Breast epithelium (tissue), 4 donors: ENCODE results near the gene MED17. TPM values are rescaled to one million over a fixed set of nuclear protein-coding genes. Genes with fewer than 3 reads are reported as not detected.
A peak's percentile ranks its signal among the peaks of the same experiment; 100 is the strongest.

ENCODE experiments used
- DNase-seq, 2 donors: peaks; one replicate each; pipeline ENCODE4 v3.0.0-alpha.2; 2019; ENCODE audit warnings: low spot score in 2 of 2
- H3K27ac ChIP-seq, 2 donors: fragments of 200-600 bp; sonication (generic) in 1 of 2; one replicate each; pipeline ENCODE4 v1.5.1; 2016 to 2019; ENCODE audit warnings: mild to moderate bottlenecking in 1 of 2
- H3K27me3 ChIP-seq, 2 donors: fragments of 200-600 bp; sonication (generic) in 1 of 2; one replicate each; pipeline versions ENCODE4 v1.5.1 to v1.6.0; 2017 to 2019; ENCODE audit warnings: control low read depth in 1 of 2, mild to moderate bottlenecking in 1 of 2
- H3K36me3 ChIP-seq: fragments of 200-600 bp; one replicate; pipeline ENCODE4 v1.5.1; 2019
- H3K4me1 ChIP-seq, 2 donors: fragments of 200-600 bp; sonication (generic); one replicate each; pipeline ENCODE4 v1.5.1; 2016 to 2019; ENCODE audit warnings: control low read depth in 1 of 2
- H3K4me3 ChIP-seq, 3 donors: fragments of 200-600 bp; sonication (generic); 1 replicate in 2 of 3; 2 replicates in 1 of 3; pipeline ENCODE4 v1.5.1; 2016 to 2019; ENCODE audit warnings: mild to moderate bottlenecking in 3 of 3, moderate library complexity in 2 of 3
- H3K9me3 ChIP-seq, 2 donors: fragments of 200-600 bp; sonication (generic) in 1 of 2; one replicate each; pipeline ENCODE4 v1.5.1; 2016 to 2019; ENCODE audit warnings: control low read depth in 1 of 2
- CTCF ChIP-seq, 3 donors: fragments of 450-650 bp; IDR thresholded peaks; one replicate each; pipeline ENCODE4 v1.5.1; 2016 to 2017; ENCODE audit warnings: antibody characterized with exemption in 3 of 3, mild to moderate bottlenecking in 3 of 3, moderate library complexity in 3 of 3
- POLR2A ChIP-seq: fragments of 450-650 bp; IDR thresholded peaks from one replicate; pipeline ENCODE4 v1.6.1; 2016; ENCODE audit warnings: antibody characterized with exemption, mild to moderate bottlenecking, moderate library complexity
- POLR2AphosphoS5 ChIP-seq, 3 donors: sonication (generic); formaldehyde crosslinking; IDR thresholded peaks; one replicate each; pipeline ENCODE4 v1.6.1; 2017; ENCODE audit warnings: antibody characterized with exemption in 3 of 3
- intact Hi-C: fragments of 100-400 bp; cut with DNase I; formaldehyde crosslinking; loops from one replicate; pipeline ENCODE4 v1.15.1; 2023; ENCODE audit warnings: low total_unique reads
- total RNA-seq, 3 donors: library from RNA; depleted of rRNA; stranded (reverse); fragments of >200 nt; gene quantifications; one replicate each; pipeline ENCODE4 v1.1.0, GENCODE V29; 2016

Gene MED17
- total RNA-seq, 3 donors from 2014 or later: 20.6 to 47.0 (median 29.8) TPM

GRCh38 chr11:93737904-93738612 lies 46.0 kb upstream of the MED17 start:
- no peak for TF ChIP-seq CTCF (IDR thresholded peaks at IDR 0.05)
- no peak for TF ChIP-seq POLR2A
- TF ChIP-seq POLR2AphosphoS5 (IDR thresholded peaks at IDR 0.05): no peak
- H3K4me1 ChIP-seq: peaks cover 0 to 22% of the 10 kb centered on the region in 2 donors
- no peak for DNase-seq
- no peak overlapping the region for H3K27ac ChIP-seq
- intact Hi-C loops: no loop called here
- H3K27me3 ChIP-seq: no peaks in the 10 kb centered on the region
- H3K4me3 ChIP-seq: peak overlapping the region in 1 of 3 donors; percentile 91
- no peaks in the 10 kb centered on the region for H3K9me3 ChIP-seq
- H3K36me3 ChIP-seq: peaks cover 16% of the 10 kb centered on the region

- H3K4me3 ChIP-seq: peak overlapping the region in 2 of 3 donors; percentile 87 to 91
- H3K9me3 ChIP-seq: no peaks in the 10 kb centered on the region
- H3K4me1 ChIP-seq: peaks cover 0 to 22% of the 10 kb centered on the region in 2 donors
- H3K27me3 ChIP-seq: no peaks in the 10 kb centered on the region
- H3K36me3 ChIP-seq: peaks cover 16% of the 10 kb centered on the region
- no peak for DNase-seq
- TF ChIP-seq POLR2AphosphoS5 (IDR thresholded peaks at IDR 0.05): no peak
- TF ChIP-seq CTCF (IDR thresholded peaks at IDR 0.05): no peak
- TF ChIP-seq POLR2A: no peak
- no peak overlapping the region for H3K27ac ChIP-seq
- intact Hi-C loops: no loop called here
These were observed 45.4 kb upstream of the MED17 start for GRCh38 chr11:93738647-93739081.

GRCh38 chr11:93740031-93740729 lies 43.9 kb upstream of the MED17 start:
- TF ChIP-seq CTCF (IDR thresholded peaks at IDR 0.05) (no peak), POLR2A (no peak), POLR2AphosphoS5 (IDR thresholded peaks at IDR 0.05) (no peak)
- peak in 1 of 2 donors; percentile 50 for DNase-seq
- Histone ChIP-seq H3K9me3 (no peaks in the 10 kb centered on the region), H3K27me3 (no peaks in the 10 kb centered on the region), H3K4me1 (peaks cover 0 to 22% of the 10 kb centered on the region in 2 donors), H3K27ac (peak overlapping the region; percentile 96 to 97), H3K4me3 (peak overlapping the region; percentile 87 to 91 (median 90)), H3K36me3 (peaks cover 16% of the 10 kb centered on the region)
- intact Hi-C loops: no loop called here

GRCh38 chr11:93740730-93741093 lies 43.4 kb upstream of the MED17 start:
- Histone ChIP-seq H3K27me3 (no peaks in the 10 kb centered on the region), H3K4me3 (peak overlapping the region; percentile 87 to 91 (median 90)), H3K4me1 (peaks cover 0 to 22% of the 10 kb centered on the region in 2 donors), H3K9me3 (no peaks in the 10 kb centered on the region), H3K36me3 (peaks cover 11% of the 10 kb centered on the region), H3K27ac (peak overlapping the region; percentile 96 to 97)
- TF ChIP-seq POLR2A (no peak), CTCF (IDR thresholded peaks at IDR 0.05) (no peak), POLR2AphosphoS5 (IDR thresholded peaks at IDR 0.05) (no peak)
- intact Hi-C loops: no loop called here
- DNase-seq: peak in 1 of 2 donors; percentile 32
